Measurements from ENCODE around the gene SUN5. TPM values are rescaled to one million over a fixed set of nuclear protein-coding genes. Genes with fewer than 3 reads are reported as not detected.
A peak's percentile ranks its signal among the peaks of the same experiment; 100 is the strongest.
"Not testable (repeated sequence)": the region's sequence is repeated elsewhere in the genome, so short reads cannot be mapped to it uniquely, and the experiment has no call there.

SUN5 gene
- total RNA-seq, 2 experiments from 2014 or later, result not detected

GRCh38 chr20:32976746-32977145 lies 27.5 kb downstream of the SUN5 start:
- Mint-ChIP-seq H3K4me3 (no peak overlapping the region), H3K9me3 (ENCODE audit: low read depth) (peaks cover 9% of the 10 kb centered on the region), H3K4me1 (peaks cover 46% of the 10 kb centered on the region), H3K36me3 (ENCODE audit: low read depth) (peaks cover 11% of the 10 kb centered on the region), H3K27me3 (no peaks in the 10 kb centered on the region), H3K27ac (peak overlapping the region; percentile 79)
- intact Hi-C loops (cut with DNase I, micrococcal nuclease), result no loop called here
- ChIA-PET POLR2A (no interaction called here), CTCF (interaction anchor here (0.6 to 3.0 kb wide), 2 partner anchors 28 to 110 kb away, joined by 3 to 13 read pairs; partner anchors contain the start of gene SUN5)
- DNase-seq (no peak), ATAC-seq (no peak)

DNA sequence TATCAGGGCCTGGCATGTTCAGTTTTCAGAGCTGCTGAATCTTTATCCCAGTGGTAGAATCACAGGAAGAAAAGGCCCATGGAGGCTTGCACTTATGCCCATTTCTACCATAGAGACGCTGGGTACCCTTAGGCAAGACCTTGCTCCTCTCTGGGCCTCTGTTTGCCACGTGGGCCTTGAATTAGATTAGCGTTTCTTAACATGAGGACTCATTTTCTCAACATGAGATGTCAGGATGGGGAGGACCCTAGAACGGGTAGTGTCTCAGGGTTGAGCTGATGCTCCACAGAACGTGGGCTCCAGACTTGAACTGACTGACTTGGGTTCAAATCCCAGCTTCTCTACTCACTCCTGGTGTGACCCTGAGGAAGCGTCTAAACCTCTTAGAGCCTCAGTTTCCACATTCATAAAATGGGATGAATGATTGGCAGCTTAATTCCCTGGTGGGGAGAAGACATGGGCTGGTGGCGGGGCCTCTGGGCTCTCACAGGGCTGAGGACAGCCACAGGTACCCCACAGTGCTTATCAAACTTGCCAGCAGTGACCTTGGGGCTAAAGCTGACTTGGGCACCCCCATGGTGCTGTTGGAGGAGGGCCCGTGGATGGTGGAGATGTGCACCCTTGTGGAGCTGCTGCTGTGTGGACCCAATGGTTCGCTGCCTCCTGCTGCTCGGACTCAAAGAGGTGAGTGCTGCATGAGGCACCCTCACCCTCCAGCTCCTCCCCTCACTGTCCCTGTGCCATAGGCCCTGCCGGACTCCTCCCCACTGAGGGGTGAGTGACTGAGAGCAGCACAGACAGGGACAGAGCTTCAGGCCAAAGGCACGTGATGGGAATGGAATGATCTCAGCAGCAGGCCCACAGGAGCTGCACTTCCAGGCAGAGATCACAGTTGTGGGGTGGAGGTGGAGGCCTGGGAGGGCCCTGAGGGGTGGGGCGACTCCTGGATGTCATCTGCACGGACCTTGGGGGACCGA lies 28.2 kb downstream of the SUN5 start:
- no peaks in the 10 kb centered on the region for H3K27me3 Mint-ChIP-seq
- H3K9me3 Mint-ChIP-seq (ENCODE audit: low read depth), result peaks cover 9% of the 10 kb centered on the region
- intact Hi-C loops (cut with DNase I, micrococcal nuclease), result no loop called here
- H3K36me3 Mint-ChIP-seq (ENCODE audit: low read depth), result peaks cover 11% of the 10 kb centered on the region
- no peak overlapping the region for H3K4me3 Mint-ChIP-seq
- ATAC-seq (no peak), DNase-seq (no peak)
- peaks cover 46% of the 10 kb centered on the region for H3K4me1 Mint-ChIP-seq
- CTCF ChIA-PET, result interaction anchor here (0.6 to 3.0 kb wide), 4 partner anchors 17 to 110 kb away, joined by 3 to 13 read pairs (median 8); partner anchors contain the start of gene SUN5
- POLR2A ChIA-PET, result interaction anchor here (0.8 kb wide), 1 partner anchor 10 kb away, joined by 3 read pairs; no protein-coding TSS in a partner anchor
- H3K27ac Mint-ChIP-seq, result peak overlapping the region; percentile 79

- H3K9me3 Mint-ChIP-seq (ENCODE audit: low read depth); POLR2A ChIA-PET; ATAC-seq; intact Hi-C loops (cut with DNase I, micrococcal nuclease); DNase-seq; H3K4me3 Mint-ChIP-seq; H3K27me3 Mint-ChIP-seq: not testable (repeated sequence)
- Mint-ChIP-seq H3K27ac (peak overlapping the region; percentile 12), H3K4me1 (peaks cover 46% of the 10 kb centered on the region), H3K36me3 (ENCODE audit: low read depth) (peaks cover 11% of the 10 kb centered on the region)
- CTCF ChIA-PET, result interaction anchor here (1.3 to 2.7 kb wide), 3 partner anchors 13 to 30 kb away, joined by 3 to 13 read pairs (median 4); no protein-coding TSS in a partner anchor
Observed at GRCh38 chr20:32975121-32975520, 29.1 kb downstream of the SUN5 start.

DNA sequence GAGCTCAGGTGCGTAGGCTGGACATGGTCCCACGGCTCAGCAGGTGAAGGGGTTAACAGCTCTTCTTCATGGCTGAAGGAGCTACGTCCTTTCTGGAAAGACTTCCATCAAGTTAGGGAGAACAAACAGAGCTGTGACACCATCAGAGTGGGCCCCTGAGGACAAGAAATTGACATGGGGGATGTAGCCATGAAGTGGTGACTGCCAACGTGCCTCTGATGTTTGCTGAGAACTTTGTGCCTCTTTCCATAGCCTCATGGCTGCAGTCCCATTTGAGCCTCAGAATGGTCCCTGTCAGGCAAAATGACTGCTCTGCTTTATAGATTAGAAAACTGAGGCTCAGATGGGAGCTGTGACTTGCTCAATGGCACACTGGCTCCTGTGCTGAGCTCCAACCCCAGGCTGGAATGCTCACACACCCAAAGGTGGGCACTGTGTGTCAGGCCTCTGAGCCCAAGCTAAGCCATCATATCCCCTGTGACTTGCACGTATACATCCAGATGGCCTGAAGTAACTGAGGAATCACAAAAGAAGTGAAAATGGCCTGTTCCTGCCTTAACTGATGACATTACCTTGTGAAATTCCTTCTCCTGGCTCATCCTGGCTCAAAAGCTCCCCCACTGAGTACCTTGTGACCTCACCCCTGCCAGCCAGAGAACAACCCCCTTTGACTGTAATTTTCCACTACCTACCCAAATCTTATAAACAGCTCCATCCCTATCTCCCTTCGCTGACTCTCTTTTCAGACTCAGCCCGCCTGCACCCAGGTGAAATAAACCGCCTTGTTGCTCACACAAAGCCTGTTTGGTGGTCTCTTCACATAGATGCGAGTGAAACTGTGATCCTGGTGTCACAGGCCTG lies 29.8 kb downstream of the SUN5 start:
- H3K27me3 Mint-ChIP-seq; DNase-seq; ATAC-seq; H3K9me3 Mint-ChIP-seq (ENCODE audit: low read depth); H3K4me3 Mint-ChIP-seq; H3K27ac Mint-ChIP-seq; POLR2A ChIA-PET: not testable (repeated sequence)
- H3K36me3 Mint-ChIP-seq (ENCODE audit: low read depth), result peaks cover 11% of the 10 kb centered on the region
- intact Hi-C loops (cut with DNase I, micrococcal nuclease), result loop anchor here in 1 of 2 experiments (5.0 kb wide), 2 partner anchors 437 to 468 kb away; partner anchors contain the start of gene SNTA1
- CTCF ChIA-PET, result interaction anchor here (1.0 to 2.7 kb wide), 6 partner anchors 9 to 239 kb away, joined by 3 to 13 read pairs (median 5); partner anchors contain the start of gene SUN5
- peaks cover 46% of the 10 kb centered on the region for H3K4me1 Mint-ChIP-seq

- H3K27ac Mint-ChIP-seq, result no peak overlapping the region
- no peaks in the 10 kb centered on the region for H3K27me3 Mint-ChIP-seq
- peaks cover 11% of the 10 kb centered on the region for H3K36me3 Mint-ChIP-seq (ENCODE audit: low read depth)
- peaks cover 9% of the 10 kb centered on the region for H3K9me3 Mint-ChIP-seq (ENCODE audit: low read depth)
- DNase-seq (no peak), ATAC-seq (no peak)
- ChIA-PET POLR2A (interaction anchor here (0.6 to 0.9 kb wide), 3 partner anchors 13 to 484 kb away, joined by 3 to 4 read pairs (median 3); no protein-coding TSS in a partner anchor), CTCF (interaction anchor here (1.1 to 2.7 kb wide), 3 partner anchors 8 to 71 kb away, joined by 3 to 13 read pairs (median 10); no protein-coding TSS in a partner anchor)
- intact Hi-C loops (cut with DNase I, micrococcal nuclease), result loop anchor here in 1 of 2 experiments (5.0 kb wide), 2 partner anchors 436 to 469 kb away; partner anchors contain the start of gene SNTA1
- H3K4me1 Mint-ChIP-seq, result peaks cover 46% of the 10 kb centered on the region
- H3K4me3 Mint-ChIP-seq, result no peak overlapping the region
Observed at GRCh38 chr20:32973077-32973717, 31.0 kb downstream of the SUN5 start.

GRCh38 chr20:32972181-32973076 lies 31.8 kb downstream of the SUN5 start:
- CTCF ChIA-PET, result interaction anchor here (0.6 to 2.0 kb wide), 5 partner anchors 8 to 104 kb away, joined by 3 to 10 read pairs (median 4); no protein-coding TSS in a partner anchor
- intact Hi-C loops (cut with DNase I, micrococcal nuclease), result loop anchor here in 1 of 2 experiments (1.0 to 5.0 kb wide), 3 partner anchors 27 to 470 kb away; partner anchors contain the start of gene SNTA1
- ATAC-seq, result peak; percentile 70
- H3K9me3 Mint-ChIP-seq (ENCODE audit: low read depth), result peaks cover 9% of the 10 kb centered on the region
- no peaks in the 10 kb centered on the region for H3K27me3 Mint-ChIP-seq
- peak; percentile 88 for DNase-seq
- POLR2A ChIA-PET, result interaction anchor here (0.6 to 1.1 kb wide), 3 partner anchors 27 to 485 kb away, joined by 3 to 4 read pairs (median 4); no protein-coding TSS in a partner anchor
- peaks cover 46% of the 10 kb centered on the region for H3K4me1 Mint-ChIP-seq
- H3K4me3 Mint-ChIP-seq, result no peak overlapping the region
- H3K36me3 Mint-ChIP-seq (ENCODE audit: low read depth), result peaks cover 11% of the 10 kb centered on the region
- H3K27ac Mint-ChIP-seq, result no peak overlapping the region

DNA sequence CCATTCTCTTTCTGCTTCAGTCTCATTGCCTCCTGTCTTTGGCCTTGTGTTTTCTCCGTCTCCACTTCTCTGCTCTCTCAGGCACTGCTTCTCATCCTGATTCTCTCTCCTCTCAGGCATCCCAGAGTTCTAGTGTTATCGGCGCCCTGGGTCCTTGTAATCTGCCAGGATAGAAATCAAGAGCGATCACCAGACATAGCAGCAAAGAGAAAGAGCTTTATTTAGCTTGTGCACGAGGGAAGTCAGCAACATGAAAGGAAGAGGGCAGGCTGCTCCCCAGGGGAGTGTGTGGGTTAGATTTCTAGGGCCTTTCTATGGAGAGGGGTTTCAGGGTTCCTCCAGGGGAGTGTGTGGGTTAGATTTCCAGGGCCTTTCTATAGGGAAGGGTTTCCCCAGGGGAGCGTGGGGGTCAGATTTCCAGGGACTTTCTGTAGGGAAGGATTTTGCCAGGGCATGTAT lies 32.5 kb downstream of the SUN5 start:
- intact Hi-C loops (cut with DNase I, micrococcal nuclease), result loop anchor here in 1 of 2 experiments (1.0 to 5.0 kb wide), 3 partner anchors 26 to 471 kb away; partner anchors contain the start of gene SNTA1
- peak; percentile 48 for DNase-seq
- Mint-ChIP-seq H3K4me3 (no peak overlapping the region), H3K9me3 (ENCODE audit: low read depth) (peaks cover 8% of the 10 kb centered on the region), H3K27me3 (no peaks in the 10 kb centered on the region), H3K36me3 (ENCODE audit: low read depth) (peaks cover 10% of the 10 kb centered on the region), H3K27ac (no peak overlapping the region), H3K4me1 (peaks cover 42% of the 10 kb centered on the region)
- peak; percentile 17 for ATAC-seq
- POLR2A ChIA-PET, result interaction anchor here (1.1 kb wide), 1 partner anchor 26 kb away, joined by 4 read pairs; no protein-coding TSS in a partner anchor
- CTCF ChIA-PET, result interaction anchor here (1.0 to 2.0 kb wide), 4 partner anchors 9 to 70 kb away, joined by 3 to 10 read pairs (median 4); no protein-coding TSS in a partner anchor

GRCh38 chr20:32970973-32971300 lies 33.3 kb downstream of the SUN5 start:
- Mint-ChIP-seq H3K9me3 (ENCODE audit: low read depth) (peaks cover 2% of the 10 kb centered on the region), H3K27ac (no peak overlapping the region), H3K27me3 (no peaks in the 10 kb centered on the region), H3K4me3 (no peak overlapping the region), H3K36me3 (ENCODE audit: low read depth) (peaks cover 7% of the 10 kb centered on the region), H3K4me1 (peaks cover 35% of the 10 kb centered on the region)
- ChIA-PET CTCF (interaction anchor here (0.5 to 1.7 kb wide), 2 partner anchors 10 to 39 kb away, joined by 4 read pairs; no protein-coding TSS in a partner anchor), POLR2A (interaction anchor here (0.7 kb wide), 1 partner anchor 26 kb away, joined by 3 read pairs; no protein-coding TSS in a partner anchor)
- ATAC-seq (no peak), DNase-seq (no peak)
- intact Hi-C loops (cut with DNase I, micrococcal nuclease), result loop anchor here in 1 of 2 experiments (5.0 kb wide), 2 partner anchors 434 to 471 kb away; partner anchors contain the start of gene SNTA1
